ENCODE results near the gene MAST4.

Gene MAST4

DNA sequence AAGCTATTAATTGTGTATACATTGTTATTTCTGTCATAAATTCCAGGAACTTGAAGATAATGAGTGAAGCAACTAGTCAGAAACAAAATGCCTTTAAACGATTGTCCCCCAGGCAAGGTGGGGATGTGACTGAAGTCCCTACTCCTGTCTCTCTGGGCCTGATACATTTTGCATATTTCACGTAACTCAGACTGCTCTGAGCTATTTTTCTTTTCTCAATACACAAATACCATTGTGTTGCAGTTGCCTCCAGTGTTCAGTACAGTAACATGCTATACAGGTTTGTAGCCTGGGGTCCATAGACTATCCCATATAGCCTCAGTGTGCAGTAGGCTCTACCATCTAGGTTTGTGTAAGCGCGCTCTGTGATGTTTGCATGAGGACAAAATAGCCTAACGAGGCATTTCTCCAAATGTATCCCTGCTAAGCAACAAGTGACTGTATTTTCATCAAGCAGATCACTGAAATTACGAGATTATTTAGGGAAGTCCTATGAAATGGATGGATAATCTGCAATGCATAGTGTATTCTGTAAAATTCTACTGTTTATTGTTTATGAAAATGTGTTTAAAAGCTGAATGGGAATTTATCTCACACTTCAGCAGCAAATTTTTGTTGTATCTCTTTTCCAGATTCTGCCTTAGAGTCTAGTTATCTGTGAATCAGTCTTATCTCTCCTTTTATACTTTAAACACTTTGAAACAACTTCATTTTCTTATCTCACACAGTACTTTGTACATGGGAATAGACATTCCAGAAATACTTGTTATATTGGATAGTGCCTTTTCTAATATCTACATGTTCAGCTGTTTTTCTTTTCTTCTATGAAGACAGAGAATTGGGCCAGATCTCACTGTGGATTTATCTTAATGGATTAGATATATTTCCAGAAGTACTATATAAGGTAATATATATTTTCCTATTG is 449.9 kb downstream of the MAST4 start:
- DNase-seq (ENCODE audit: low spot score): no peak

DNA sequence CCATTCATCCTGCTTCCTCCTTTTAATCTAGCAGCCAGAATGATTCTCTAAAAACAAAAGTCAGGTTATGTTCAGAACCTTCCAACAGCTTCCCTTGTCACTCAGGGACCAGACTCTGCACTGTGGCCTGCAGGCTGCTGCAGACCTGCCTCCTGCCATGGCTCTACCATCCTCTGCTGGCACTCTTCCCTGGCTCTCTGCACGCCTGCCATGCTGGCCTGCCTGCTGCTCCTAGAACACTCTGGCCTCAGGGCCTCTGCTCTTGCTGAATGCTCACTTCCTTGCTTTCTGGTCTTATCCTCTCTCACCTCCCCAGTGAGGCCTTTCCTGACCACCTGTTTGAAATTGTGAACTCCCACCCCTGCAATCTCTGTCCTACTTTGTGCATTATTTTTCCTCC is 451.0 kb downstream of the MAST4 start:
- DNase-seq (ENCODE audit: low spot score): no peak

DNA sequence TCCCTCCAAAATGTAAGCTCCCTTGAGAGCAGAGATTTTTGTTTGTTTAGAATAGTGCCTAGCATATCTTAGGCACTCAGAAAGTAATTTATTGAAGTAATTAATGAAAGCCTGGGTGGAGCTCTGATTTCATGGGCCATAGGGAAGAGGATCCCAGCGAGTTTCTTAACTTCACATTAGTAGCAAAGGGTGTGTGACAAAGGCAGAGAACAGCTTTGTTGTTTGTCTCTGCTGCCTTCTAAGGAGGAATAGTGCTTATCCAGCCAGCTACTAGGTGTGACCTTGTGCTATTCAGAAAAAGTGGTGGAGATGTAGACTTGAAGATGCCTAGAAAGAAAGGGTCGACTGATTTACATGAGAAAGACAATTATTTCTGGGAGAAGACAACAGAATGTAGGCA is 451.4 kb downstream of the MAST4 start:
- DNase-seq (ENCODE audit: low spot score): no peak

DNA sequence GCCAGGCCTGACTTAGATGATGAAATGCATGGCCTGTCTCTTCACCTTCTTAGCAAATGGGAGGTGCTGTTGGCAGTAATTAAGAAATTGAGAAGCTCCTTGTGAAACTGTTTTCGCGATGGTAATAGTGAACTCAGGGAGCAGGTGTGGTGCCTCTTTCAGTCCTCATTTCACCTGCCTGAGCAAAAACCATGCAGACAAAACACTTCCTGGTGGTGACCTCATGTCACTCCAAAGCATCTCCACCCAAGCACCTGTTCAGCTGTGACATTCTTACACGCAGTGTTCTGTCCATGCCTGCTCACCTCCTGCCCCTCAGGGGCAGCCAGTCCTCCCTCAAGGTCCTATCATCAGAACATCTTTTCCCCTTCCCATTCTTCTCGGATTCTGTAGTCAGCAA is 453.9 kb downstream of the MAST4 start:
- DNase-seq (ENCODE audit: low spot score): no peak

DNA sequence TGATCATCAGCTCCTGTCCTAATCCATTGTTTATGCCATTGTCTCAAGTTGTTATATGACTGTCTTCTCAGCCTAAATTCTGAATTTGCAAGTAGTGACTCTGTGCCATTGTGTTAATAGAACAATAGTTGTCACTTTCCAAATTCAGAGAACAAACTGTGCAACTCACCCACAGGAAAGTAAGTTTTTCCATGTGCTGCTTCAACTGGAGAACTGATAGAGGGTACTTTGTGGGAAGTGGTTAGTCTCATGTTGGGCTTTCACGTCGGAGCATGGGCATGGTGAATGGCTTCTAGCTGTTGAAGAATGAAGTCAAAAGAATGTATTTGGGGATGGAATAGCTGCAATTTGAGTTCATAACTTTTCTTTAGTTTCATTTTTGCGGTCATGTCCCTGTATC is 454.4 kb downstream of the MAST4 start:
- DNase-seq (ENCODE audit: low spot score): no peak

DNA sequence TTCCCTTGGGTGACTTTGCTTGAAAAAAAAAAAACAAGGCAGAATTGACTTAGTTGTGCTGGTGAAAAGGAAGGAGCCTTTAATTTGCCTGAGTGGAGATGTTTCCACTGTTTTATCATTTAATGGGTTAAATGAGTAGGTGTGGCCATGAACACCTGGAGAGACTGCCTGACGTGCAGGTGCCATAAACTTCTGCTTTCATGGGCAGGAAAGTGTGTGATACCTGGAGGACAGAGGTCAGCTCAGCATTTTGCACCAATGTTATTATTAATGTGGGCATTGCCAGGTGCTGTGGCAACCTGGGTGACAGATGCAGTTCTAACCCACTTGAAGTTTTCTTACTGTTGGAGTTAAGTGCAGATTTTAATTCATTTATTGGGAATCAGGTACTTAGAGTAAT is 455.0 kb downstream of the MAST4 start:
- no peak for DNase-seq (ENCODE audit: low spot score)

DNA sequence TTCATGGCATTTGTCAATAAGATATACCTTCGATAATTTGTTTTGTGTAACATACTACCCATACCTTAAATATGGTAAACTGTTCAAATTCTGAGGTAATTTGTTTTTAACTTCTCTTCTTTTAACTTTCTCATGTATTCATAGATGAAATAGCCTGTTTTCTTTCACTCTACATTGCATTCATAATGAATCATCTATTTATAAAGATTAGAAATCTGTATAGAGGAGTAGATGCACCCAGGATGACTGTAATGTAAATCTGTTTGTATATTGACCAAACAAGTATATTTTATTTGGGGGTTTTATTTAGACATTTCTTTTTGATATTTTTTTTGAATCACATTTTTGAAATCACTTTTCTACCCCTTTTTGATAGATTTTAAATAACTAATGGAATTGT is 455.8 kb downstream of the MAST4 start:
- DNase-seq (ENCODE audit: low spot score): no peak

DNA sequence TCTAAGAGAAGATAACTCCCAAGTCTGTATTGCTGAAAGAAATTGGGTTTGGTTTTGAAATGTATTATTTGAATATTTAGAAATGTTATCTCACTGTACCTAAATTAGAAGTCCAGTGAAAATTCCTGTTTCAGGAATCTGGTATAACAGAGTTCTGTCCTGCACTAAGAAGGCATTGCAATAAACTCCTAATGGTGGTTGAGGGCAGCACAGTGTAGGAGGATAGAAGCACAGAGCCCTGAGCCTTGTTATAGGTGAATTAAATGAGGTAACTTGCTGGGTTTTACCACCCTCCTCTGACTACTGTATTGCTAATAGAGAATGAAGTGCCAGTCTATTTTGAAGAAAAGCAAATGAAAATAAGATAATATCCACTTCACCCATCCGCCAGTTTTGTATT is 457.0 kb downstream of the MAST4 start:
- no peak for DNase-seq (ENCODE audit: low spot score)

DNA sequence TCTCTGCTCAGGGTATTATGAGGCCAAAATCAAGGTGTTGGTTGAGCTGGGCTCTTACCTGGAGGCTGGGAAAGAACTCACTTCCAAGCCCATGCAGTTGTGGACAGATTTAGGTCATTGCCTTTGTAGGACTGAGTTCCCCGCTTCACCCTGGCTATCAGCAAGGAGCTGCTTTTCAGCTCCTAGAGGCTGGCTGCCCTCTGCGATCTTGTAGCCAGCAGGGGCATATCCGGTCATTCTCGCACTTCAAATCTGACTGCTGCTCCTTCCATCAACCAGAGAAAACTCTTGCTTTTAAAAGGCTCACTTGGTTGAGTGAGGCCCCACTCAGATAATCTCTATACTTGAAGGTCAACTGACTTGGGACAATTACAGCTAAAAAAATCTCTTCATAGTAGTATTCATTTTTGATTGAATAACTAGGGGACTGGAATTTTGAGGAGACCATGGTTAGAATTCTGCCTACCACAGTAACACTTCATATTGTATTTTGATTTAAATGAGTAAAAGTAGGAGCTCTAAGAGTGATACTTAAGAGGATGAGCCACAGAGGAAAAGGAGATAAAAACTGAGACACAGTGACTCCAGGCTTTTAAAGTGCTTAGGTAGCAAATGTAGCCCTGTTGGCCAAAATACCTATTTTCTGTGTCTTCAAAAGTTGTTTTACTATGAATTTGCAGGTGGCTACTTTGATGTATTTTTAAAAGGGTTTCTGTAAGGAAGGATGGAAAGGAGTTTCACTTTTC is 463.0 kb downstream of the MAST4 start:
- no peak for DNase-seq (ENCODE audit: low spot score)

DNA sequence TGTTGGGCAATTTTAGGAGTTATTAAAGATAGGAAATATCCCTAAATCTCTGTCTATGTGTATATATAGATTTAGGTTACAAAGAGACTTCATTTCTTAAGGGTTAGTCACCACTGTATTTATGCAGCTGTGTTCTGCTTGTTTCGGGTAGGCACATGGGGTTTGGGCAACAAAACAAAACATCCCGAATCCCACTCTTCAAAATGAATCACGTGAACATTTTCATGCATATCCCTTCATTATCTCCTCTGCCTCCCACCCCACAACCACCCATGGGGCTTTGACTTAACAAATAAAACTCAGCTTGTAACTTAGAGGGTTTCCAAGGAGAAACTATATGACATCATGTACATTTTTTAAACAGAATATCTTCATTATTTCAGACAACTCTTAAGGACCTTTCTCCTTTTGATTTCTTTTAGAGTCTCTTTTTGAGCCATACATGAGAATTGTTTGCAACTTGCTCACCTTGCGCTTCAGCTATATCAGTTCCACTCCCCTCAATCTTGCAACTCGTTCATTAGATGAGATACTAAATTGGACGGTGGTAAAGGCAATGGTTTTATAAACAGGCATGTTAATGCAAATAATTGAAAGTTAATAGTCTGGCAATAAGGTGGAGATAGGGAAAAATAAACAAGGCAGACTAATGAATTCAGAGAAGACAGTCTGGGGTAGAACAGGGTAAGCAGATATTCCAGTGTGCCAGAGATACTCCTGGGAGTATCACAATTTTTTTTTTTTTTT is 463.7 kb downstream of the MAST4 start:
- DNase-seq (ENCODE audit: low spot score): no peak

DNA sequence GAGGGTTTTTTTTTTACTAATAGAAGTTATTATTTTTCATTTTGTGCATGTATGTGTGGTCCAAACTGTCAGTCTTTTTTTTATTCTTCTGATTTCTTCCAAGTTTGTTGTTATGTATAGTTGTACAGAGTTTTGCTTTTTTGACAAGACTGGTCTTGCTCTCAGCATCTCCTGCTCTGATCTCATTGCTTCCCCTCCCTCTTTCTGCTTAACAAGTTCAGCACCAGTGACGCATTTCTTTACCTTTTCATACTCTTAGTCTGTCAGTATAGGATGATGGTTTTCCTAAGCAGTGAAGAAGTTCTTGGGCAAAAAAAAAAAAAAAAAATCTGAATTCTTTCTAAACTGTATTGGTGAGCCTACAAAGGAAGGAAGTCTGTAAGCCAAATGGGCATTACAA is 465.3 kb downstream of the MAST4 start:
- no peak for DNase-seq (ENCODE audit: low spot score)

DNA sequence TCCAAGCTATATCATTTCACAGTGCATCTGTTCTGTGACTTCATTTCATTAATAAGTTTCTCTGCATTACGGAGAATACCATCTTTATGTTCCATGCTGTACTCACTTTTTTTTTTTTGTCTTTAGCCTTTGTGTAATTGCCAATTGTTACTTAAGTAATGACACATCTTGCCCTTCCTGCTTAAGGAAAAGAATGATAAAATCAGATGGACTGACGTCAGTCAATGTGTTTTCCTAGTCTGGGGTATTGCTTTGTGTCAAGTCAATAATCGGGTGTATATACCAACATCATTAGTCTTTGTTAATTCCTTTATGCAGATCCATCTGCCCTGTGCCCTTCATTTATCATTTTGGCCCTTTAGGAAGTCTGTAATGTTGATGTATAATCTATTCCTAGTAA is 466.9 kb downstream of the MAST4 start:
- DNase-seq (ENCODE audit: low spot score): no peak

DNA sequence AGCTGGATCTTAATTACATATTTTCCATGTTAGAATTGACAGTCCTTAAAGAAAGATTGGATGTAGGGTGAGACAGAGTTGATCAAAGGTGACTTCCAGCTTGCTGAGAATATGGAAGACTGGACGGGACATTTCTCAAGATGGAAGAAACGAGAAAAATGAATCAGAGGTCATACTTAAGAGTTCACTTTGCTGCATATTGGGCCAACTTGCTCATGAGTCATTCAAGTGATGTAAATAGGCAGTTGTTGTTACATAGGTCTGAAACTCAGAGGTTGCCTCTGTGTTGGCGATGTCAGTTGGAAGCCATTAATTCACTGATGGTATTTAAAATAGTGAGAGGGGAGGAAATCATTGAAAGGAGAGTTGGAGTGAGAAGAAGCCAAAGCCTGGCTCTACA is 467.6 kb downstream of the MAST4 start:
- no peak for DNase-seq (ENCODE audit: low spot score)

DNA sequence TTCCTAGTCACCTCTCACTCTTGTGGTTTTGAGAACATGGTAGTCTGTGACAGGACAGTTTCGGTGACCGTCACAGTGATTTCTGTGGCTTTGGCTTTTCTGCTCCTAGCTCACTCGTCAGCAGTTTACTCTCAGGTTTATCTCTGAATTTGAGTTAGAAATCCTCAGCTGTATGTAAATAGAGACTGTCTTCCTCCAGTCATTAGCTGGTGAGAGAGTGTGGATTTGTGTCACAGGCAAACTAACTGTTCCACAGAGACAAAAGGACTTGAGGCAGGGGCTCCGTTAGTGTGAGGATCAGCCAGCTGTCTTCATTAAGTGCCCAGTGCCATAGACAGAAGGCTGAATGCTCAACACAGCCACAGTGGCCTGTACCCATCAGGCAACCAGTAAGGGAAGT is 469.0 kb downstream of the MAST4 start:
- DNase-seq (ENCODE audit: low spot score): no peak

DNA sequence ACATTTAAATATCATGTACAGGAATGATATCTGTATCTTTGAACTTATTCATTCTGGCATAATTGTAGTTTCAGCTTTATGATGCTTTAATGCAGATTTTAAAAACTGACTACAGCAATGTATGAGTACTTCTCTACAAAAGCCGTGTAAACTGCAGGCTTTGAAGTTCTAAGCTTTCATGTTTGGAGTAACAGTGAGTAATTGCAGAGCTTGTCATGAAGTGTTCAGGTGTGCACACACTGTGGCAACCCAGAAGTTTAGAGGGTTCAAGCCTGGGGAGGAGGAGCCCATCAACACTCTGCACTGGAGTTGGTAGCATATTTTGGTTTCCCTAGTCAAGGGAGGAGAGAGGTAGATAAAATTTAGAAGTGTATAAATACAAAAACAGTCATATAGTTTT is 469.5 kb downstream of the MAST4 start:
- DNase-seq (ENCODE audit: low spot score): no peak

DNA sequence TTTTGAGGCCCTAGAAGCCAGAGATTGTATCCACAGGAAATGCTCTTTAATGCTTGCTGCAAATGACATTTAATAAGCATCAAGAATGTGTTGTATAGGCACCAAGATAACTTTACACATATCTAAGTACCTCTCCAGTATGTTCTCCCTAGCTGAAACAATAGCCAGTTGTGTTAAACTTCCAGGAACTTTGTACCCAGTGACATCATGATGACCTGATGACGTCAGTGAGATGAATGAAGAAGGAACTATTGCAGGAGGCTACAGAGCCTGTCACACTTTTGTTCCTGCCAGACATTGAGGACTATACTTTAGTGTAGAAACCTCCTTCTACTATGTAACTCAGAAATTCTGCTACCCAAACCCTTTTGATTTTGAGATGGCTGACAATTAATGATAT is 470.6 kb downstream of the MAST4 start:
- DNase-seq (ENCODE audit: low spot score): no peak

DNA sequence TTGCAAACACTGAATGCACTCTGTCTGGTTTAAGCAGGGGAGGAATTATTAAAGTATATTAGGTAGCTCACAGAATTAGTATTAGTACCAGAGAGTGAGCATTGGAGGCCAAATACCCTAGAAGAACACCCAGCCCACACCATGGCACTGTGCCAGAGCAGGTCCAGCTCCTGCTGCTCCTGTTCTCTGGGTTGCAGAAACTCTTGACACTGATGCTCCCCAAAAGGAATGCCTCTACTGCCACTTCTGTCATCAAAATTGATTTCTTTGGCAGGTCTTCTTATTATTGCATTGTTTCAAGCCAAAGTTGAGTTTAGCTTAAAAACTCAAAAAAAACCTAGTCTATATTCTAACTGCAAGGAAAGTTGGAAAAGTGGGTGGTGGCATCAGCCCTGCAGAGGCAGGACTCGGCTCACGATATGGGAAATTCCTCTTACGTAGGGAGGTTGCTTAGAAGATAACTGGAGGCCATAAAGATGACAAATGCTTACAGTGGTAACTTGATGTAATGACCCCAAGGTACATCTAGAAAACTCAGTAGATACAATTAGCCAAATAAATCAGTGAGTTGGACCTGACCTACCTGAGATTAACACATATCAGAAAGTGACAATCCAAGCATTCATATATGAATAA is 477.0 kb downstream of the MAST4 start:
- no peak for DNase-seq (ENCODE audit: low spot score)

DNA sequence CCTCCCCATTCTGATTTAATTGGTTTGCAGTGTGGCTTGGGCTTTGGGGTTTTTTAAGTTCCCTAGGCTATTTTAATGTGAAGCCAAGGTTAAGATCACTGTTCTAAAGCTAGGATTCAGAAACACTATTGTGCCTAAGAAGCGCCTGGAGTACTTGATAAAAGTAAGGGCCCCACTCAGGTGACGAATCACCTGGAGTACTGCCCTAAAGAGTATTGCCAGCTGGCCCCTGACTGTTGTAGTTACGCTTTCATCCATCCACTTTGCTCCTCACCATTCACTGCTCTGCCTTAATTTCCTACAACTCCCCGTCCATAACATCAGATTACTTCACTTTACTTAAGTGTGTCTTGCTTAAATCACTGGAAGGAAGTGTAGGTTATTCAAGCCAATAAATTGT is 481.1 kb downstream of the MAST4 start:
- DNase-seq (ENCODE audit: low spot score): no peak

DNA sequence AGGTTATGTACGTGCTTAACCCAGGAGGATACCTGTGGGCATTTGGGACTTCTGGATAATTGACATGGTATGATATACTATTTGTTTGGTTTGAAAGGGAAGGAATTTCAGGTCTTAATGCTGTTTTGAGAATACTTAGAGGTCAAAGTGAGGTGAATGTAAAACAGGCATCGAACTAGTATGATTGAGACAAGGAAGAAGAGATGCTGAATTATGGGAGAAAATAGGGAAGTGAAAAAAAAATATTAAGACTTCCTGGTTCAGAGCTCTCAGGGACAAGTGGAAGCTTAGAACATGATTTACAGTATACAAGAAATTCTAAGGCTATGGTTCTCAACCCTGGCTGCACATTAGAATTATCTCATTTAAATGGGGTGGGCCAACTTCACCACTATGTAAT is 485.1 kb downstream of the MAST4 start:
- no peak for DNase-seq (ENCODE audit: low spot score)

DNA sequence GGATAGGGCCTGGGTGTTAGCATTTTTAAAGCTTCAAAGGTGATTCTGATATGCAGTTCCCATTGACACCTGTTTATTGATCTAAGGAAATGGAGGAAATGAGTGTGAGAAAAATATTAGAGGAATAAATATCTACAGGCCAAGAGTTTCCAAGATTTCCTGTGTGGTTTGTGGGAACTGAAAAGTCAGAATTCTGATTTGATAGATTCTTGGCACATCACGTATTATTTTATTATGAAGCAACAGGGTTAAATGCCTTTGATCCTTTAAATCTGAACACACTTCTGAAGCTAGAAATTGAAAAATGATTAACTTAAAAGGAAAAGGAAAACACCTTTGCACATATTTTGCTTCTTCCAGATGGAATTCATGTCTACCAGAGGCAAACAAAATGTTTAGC is 486.7 kb downstream of the MAST4 start:
- DNase-seq (ENCODE audit: low spot score): no peak

DNA sequence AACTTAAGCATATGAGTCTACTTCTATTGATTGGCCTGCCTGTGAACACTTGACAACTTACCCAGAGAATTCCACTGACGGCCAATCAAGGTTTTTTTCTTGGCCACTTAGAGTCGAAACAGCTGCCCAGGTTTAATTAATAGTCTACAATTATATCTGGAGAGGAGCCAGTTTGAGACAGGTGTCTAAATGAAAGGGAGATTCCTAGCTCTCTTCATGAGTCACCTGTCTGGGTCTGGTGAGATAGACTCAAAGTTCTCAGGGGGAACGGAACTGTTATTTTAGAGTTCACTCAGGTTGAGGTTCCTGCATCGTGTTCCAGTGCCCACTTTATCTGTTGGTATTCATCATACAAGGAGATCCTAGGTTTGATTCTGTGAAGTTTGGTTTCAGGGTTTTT is 489.4 kb downstream of the MAST4 start:
- DNase-seq (ENCODE audit: low spot score): no peak

DNA sequence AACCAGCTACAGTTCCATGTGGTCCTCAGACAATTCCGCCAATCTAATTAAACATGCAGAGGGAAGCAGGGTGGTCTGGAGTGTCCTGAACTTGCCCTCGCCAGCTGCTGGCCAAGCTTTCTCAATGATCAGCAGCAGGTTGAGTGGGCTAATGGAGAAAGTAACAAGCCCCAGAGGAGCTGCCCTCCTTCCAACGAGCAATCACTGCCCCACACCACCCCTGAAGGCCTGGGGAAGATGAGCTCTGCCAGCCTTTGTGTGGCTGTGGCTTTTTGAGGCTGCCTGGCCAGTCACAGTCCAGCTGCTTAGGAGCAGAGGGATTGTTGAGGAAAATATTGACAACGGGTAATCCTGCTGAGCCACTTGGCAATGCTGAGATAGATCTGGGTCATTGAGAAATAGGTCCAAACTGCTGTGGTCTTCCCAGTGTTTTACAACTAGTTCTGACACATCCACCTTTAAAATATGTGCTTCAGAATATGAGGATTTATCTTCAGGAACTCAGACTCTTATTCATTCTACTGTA is 493.1 kb downstream of the MAST4 start:
- no peak for DNase-seq (ENCODE audit: low spot score)

All from ecto neural progenitor cell (in vitro differentiated cells).